HG03097 (cell line): Measurements from ENCODE around the gene PALLD.

Experiments used
- ATAC-seq: cut with Tn5 transposase; IDR thresholded peaks from one replicate; pipeline ENCODE4 v1.9.1; 2021; ENCODE audit not compliant: unreplicated experiment, low FRiP score

The PALLD gene

DNA sequence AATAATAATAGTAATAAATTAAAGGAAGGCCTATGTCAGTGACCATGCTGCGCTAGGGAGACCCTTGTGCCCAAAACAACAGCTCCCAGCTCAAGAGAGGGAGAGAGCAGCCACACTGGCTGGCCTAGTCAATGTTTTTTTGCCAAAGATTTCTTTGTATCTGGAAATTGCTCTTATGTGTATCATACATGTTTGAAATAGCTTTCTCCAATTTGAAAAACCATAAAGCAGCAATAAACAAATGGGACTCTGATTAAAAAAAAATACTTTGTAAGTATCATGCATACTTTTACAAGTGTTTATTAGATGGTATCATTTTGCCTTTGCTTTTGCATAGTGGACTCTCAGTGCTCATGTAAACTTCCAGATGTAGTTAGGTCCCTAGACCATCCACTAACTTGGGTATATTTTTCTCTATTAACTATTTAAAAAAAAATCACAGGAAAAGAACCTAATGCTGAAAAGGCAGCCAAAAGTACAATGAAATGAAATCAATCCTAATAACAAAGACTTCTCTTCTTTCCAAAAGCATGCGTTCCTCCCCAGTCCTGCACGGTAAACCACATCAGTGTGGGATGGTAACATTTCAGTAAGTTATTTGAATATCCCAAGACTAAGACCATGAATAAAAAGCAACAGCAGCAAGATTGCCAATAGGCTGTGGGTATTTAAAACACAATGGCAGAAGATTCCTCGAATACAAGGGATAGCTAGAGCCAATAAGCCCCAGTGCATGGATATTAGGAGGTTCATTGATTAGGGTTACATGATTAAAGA, 117.6 kb downstream of the PALLD start:
- no peak for ATAC-seq

DNA sequence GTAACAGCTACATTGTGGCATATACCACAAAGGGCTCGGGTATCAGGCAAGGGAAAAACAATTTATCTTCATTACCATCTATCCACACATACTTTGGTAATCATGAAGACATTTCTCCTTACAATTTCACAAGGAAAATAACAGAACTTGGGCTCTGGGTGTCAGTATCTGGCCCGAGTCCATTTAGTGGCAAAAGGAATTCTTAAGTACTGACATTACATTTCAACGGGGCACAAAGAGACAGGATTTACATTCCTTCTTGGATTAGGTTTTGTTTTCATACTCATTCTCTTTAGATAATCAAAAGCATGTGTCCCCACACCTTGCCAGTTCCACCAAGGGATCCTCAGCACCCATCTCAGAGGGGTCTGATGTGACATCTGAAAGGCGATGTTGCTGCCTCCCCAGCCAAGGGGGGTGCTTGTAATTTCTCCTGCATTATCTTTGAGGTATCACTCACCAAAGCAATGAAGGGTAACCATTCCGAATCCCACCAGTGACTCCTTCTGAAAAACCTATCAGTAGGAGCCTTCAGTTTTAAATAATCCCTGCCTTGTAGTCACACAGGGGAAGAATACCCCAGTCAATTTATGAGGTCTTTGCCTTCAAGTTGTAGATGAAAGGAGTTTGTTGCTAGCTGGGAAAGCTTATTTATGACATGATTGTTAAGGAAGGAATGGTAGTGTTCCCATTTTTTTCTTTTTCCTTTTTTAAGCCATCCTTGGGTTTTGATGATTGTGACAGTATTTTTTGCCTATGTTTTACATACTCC, 118.6 kb downstream of the PALLD start:
- ATAC-seq, result no peak

DNA sequence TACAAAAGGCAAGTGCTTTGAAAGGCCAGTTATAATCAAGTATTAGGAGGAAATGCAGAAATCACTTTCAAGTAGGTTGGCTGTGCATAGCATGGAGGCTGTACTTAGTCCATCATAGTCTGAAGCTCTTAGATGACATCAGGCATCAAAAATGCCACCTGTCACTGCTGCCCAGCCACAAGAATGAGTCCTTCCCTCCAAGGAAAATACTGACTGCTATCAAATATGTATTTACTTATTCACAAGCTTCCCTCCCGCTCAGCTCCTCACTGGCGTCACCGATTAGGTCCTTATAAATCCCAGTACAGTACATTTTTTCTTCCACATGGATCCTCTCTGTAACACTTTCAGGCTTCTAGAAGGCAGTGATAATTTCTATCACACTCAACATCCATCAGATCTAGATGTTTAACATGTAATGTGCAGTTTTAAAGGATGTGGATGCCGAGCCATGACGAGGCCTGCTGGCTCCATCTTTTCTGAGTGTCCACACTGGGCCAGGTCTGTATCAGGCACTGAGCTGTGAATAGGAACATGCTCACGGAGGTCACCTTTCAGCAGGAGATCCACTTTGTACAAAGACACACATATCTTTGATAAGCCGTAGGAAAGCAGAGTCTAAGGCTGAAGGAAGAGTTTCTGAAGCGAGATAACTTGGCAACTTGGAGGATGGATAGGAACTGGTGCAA, 121.9 kb downstream of the PALLD start:
- no peak for ATAC-seq

DNA sequence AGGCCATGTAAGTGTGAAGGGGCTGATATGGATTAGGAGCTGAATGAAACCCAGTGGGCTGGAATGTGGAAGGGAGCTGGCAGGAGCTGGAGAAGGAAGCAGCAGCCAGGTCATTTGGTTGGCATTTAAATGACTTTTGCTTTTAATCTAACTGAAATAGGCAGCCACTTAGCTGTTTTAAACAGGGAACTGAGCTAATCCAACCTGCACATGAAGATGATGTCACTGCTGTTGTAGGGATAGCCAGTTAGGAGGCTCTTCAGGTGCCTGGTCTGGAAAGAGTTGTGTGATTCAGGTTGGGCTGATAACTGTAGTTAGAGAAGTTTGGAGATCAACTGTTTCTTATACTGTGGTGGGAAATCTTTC, 122.4 kb downstream of the PALLD start:
- ATAC-seq, result no peak

DNA sequence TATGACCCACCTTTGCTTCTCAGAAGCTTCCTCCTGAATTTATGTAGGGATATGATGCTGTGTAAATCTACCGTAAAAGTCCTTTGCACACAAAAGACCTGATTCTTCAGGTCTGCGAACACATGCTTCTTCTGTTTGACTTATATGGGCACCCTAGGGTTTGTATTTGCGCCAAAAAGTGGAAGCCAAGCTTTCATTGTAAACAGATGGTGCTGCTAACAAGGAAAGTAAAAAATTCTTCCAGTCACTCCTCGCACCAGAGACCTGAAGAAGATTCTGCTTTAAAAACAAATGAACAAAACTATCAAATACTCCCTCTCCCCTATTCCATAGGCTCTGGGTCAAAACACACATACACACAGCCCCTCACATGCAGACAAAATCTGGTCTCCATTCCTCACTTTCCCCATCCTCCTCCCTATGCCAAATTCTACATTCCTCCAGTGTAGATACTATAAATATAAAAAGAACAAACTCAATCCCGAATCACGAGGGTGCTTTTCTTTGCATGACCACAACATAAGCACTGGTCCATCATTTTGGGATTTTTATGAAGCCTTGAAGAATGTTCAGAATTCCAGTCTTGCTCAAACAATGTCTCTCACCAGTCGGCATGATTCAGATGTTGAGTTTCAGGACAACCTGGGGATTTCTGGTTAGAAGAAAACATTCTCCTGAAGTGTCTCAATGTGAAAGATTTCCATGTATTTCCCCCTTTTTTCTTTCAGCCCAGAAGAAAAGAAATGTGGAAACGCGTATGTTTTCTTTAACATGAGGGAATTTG, 125.1 kb downstream of the PALLD start:
- no peak for ATAC-seq

DNA sequence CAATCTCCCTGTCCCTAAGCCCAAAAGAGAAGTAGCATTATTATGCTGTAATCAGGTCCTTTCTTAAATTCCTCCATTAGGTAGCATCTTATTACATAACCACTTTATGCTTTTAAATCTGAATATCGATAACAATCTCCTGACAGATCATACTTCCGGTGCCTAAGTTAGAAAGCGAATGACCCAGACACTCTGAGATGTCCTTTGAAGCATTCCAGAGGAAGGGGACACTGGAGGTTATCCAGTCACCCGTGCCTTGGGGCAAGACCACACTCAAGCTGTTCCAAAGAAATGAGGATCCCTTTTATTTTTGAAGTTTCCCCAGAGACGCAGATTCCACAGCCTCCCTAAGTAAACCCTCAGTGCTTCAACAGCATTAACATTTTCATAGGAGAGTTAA, 125.7 kb downstream of the PALLD start:
- ATAC-seq, result no peak

DNA sequence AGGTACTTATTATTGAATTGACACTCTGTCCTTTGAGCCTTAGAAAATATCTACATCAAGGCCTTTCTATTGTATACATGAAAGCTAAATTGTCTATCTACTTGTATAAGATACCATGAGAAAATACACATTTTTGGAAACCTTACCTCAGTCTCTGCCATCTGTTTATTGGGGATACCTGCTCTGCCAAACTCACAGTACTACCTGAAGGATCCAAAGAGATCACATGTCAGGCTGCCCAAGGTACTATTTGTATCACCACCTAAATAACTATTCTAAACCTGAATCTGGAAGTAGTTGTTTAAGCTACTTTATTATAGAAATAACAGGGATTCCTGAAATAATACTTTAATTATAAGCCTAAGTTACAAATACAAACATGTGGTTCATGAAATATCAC, 126.2 kb downstream of the PALLD start:
- ATAC-seq, result no peak

DNA sequence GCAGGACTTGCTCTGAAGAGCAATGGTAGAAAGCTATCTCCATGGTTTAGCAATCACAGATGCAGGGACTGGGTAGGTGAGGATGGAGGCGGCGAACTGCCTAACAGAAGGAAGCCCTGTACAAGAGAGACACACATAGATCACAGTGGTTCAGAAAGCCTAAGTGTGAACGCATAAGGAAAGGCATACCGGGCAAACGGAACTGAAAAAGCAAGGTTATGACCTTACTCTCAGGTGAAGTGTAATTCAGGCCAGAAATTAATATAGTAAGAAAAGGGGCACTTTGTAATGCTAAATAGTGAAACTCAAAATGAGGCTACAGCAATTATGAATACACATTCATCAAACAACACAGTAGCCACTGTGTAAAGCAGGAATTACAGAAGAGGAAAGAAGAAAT, 126.6 kb downstream of the PALLD start:
- ATAC-seq, result no peak

DNA sequence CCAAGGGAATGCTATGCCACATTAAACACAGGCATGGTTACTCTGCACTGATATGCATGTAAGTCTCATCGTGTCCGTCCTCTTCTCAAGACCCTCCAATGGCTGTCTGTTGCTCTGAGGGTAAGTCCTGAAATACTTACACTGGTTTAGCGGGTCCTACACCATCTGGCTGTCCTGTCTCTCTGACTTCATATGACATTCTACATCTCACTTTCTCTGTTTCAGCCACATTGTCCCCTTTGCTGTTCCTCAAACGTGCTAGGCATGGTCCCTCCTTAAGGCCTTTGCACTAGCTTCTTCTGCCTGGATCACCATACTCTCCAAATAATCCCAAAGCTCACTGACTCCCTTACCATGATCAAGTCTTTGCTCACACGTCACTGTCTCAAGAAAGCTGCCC, 131.4 kb downstream of the PALLD start:
- no peak for ATAC-seq

DNA sequence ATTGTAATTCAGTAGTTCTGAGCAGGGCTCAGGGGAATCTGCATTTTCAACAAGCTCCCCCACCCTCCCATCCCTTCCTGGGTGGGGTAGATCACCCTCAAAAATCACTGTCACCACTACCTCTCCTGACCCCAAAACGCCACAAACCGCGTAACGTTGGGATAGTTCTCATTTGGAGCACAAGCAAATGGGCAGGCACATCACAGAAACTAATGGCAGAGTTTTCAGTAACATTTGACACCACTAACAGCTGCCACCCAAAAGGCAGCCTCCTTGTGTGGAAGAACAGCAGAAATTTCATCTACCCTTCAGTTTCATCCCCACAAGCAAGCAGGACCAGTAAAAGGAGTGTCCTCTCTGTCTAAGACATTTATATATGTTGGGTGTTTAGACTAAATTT, 132.7 kb downstream of the PALLD start:
- ATAC-seq, result no peak

DNA sequence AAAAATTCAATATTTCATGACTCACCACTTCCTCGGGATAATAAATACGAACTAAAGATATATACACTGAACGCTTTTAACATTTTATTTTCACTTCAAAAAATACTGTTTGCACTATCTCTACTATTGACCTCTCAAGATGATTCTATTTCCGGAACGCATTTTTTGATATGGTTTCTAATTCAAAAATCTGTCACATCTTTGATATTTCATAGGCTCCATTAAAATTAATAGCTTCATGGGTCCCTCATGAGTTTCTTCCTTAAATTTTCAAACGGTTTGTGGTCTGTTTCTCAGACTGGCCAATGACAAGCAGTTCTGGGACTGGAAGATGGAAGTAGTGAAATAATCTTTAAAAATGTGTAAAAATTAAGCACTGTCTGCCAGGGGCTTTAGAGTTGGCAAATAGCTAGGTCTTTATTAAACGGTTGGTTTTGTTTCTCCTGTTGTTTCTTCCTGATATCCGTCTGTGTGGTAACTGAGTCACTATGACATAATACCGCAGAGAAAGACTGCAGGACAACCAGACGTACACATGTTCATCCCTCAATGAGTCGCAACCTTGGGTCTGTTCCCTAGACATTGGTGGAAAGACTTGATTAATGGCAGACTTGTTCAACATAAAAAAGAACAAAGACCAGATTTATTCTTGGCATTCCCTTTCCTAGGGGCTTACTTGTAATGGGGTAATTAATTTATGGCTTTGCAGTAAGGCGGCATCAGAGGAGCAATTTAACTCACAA, 133.8 kb downstream of the PALLD start:
- ATAC-seq, result no peak

DNA sequence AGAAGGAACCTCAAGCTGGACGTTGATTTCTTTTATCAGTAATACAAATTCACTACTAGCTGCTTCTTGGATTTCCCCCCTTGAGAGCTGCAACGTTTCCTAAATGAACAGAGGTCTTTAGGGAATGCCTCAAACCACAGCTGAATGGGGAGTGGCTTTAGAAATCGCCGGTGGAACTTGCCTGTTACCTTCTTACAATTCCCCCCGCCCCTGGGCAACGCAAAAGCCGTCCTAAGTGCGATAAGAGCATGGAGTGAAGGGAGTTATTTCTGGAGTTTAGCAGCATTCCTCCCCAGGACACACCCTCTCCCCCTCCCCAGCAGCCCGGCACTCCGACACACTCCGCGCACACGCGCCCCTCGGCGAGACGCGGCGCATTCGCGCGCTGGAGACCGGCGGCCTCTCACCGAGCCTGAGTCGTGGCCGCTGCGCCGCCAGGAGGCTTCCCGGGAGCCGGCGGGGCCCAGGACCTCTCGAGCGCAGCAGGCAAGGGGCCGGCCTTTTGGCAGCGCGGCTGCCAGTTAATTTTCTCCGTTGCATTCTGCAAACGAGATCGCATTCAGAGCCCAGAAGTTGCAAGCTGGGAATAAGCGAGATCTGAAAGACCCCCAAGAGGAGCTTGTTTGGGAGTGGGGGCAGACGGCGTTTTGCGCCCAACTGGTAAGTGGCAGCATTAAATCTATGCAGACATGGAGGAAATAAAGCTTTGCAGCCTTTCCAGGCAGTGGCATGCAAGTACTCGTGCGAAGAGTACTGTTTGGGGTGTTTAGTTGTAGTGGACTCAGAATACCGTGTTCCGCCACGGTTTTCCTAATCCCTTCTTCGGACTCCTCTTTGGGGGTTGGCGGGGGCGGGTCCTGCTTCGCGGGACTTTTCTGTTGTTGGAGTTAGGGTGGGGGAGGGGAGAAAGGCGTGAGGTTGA, 134.7 kb downstream of the PALLD start:
- no peak for ATAC-seq

DNA sequence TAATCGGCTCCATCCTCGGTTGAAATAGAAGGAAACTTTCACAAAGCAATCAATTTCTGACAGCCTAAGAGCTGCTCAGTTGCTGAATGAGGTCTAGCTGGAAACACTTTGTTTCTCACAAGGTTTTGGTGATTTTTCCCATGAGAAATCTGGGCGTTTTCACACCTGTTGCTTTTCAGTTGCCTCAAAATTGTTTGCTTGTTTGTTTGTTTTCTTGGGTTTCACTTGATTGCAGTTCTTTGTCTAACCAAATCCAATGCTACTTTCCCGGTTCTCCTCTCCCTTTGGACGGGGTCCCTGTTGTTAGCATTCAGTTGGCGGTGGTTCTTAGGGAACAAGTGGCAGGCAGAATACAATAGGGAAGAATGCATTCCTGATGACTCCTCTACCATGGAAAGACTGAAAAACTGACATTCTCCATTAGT, 135.5 kb downstream of the PALLD start:
- ATAC-seq, result no peak

DNA sequence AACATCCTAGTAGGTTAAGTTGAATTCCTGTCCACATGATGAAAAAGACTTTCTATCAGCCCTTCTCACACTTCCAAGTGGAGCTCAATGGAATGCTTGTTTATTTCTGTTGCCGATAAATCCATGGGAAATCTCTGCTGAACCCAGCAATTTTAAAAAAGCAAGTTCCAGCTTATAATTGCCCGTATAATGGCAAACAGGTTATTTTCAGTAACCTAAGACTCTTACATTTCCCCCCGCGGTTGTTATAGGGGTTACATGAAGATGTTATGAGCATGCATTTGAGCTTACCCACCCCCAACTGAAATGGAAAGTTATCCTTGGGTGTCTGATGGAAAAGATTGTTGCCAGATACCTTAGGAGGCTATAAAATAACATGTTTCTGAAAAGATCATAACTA, 136.2 kb downstream of the PALLD start:
- ATAC-seq, result no peak

DNA sequence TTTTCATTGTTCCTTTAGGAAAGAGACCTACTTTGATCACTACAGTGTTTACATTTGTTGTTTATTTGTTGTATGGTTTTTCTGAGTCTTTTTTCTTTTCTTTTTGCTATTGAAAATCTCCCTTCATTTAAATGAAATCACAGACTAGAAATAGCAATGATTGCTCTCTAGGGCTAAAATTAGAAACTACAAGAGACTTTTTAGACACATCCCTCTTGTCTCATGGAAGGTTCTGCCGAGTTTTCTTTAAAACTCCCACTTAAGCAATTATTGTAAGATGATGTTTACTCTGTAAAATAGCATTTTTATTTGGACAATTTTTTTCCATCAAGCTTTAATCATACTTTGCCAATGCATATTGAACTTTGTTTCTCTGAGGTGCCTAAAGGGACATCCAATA, 136.6 kb downstream of the PALLD start:
- ATAC-seq, result no peak

DNA sequence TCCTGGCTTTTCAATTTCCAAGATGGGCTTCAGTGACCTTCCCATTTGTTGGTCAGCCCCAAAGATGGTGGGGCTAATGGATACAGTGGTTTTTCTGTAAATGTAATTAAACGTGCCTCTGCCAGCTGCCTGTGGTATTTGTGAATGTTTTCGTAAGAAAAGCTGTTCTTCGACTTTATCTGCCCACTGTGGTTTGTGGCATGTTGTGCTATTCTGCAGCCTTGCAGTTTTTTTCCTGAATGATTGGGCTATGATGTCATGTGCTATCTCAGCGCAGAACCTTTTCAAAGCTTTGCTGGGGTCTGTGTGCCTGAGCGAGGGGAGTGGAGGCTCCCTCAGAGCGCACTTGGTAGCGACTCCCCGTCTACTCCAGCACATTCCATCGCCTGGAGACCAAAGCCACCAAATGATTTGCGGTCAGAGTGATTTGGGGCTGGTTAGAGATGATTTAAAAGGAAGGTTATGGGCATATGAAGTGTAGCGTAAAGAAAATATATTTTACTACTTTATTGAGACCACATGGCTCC, 137.5 kb downstream of the PALLD start:
- ATAC-seq, result no peak

DNA sequence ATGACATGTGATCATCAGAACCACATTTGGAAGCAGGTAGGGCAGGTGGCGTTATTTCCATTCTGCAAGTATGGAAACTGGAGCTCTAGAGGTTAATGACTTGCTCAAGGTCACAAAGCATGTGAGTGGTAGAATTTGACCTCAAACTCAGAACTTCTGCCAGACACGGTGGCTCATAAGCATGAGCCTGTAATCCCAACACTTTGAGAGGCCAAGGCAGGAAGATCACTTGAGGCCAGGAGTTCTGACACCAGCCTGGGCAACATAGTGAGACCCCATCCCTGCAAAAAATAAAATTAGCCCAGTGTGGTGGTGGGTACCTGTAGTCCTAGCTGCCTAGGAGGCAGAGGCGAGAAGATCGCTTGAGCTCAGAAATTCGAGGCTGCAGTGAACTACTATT, 139.2 kb downstream of the PALLD start:
- no peak for ATAC-seq

DNA sequence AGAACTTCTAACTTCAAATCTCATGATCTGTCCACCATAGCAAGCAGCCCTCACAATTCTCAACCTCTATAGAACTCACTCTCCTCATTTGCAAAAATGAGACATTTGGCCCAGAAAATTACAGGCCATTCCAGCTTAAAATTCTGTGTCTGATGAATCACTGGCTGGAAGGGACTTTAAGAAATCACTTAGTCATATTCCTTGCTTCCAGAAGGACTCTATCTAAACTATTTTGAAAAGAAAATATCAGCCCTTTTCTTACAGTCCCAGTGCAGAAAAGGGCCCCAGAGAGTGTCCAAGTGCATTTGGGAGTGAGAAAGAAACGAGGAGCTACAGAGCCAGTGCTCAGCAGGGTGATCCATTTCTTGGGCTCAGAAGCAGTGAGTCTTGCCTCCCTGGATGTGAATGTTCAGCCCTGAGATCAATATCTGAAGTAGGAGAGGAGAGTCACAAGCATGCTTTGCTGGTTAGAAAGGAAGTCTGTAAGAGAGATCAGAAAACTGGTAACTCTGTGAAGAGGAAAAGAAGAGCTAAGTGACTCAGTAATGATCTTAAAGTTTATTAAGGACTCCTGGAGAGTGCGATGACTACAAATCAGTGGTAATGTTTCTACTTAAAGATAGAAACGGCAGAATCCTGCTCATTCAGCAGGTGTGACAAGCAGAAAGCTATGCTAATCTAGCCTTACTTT, 139.8 kb downstream of the PALLD start:
- no peak for ATAC-seq
